Measurements from ENCODE around the gene CAMK2D. TPM values are rescaled to one million over a fixed set of nuclear protein-coding genes. Genes with fewer than 3 reads are reported as not detected.

The CAMK2D gene
- total and polyA plus RNA-seq, 2 experiments from 2014 or later, result 4.9 to 14.6 TPM

DNA sequence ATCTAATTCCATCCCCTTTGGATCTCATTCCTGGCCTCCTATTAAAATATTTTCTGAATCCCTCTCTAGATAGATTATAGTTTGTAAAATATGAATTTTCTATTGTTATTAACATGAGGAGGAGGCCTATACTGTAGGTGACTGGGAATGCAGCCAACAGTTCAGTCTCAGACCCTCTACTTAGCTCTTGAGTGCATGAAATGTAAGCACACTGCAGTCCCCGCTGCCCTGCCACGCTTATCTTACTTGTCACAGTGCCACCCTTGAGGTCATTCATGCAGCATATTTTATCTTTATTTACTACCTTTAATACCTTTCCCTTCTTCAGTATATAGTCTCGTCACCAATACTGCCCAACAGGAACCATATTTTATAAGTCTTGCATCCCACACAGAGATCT lies 151.0 kb downstream of the CAMK2D start (continued):
- TF ChIP-seq ZNF114 (CRISPR knock-in tag; IDR thresholded peaks at IDR 0.05), result no peak
- TF ChIP-seq NANOG (IDR thresholded peaks at IDR 0.05; ENCODE audit: borderline replicate concordance), result no peak

DNA sequence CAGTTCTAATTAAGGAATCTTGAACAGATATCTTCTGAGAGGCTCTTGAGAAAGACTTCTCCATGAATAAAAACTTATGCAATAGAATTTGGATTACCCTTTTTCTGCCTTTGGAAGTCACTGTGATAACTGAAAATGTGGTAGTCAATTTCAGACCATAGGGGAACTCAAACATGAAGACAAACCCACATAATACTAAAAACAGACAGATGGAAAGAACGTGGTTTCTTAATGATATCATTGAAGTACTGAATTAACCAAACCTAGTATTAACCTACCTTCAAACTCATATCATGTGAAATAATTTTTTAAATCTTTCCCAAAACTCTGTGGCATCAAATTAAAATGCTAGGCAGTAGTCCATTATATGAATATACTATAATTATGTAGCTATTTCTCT lies 153.5 kb downstream of the CAMK2D start:
- H3K27ac ChIP-seq (ENCODE audit: low read depth), result no peak overlapping the region
- no peaks in the 10 kb centered on the region for H3F3A ChIP-seq (replicated peaks; ENCODE audit: low read depth)
- no peaks in the 10 kb centered on the region; the same call in 1 of the 2 replicates for H3K9me2 ChIP-seq (ENCODE audit: insufficient read depth)
- Mint-ChIP-seq H3K9me3 (no peaks in the 10 kb centered on the region), H3K4me1 (no peaks in the 10 kb centered on the region), H3K36me3 (ENCODE audit: low read depth) (peaks cover 5% of the 10 kb centered on the region; the same call in 2 of the 3 replicates), H3K27ac (no peak overlapping the region), H3K27me3 (ENCODE audit: insufficient read depth, low read depth, poor library complexity) (no peaks in the 10 kb centered on the region), H3K4me3 (no peak overlapping the region)
- no peaks in the 10 kb centered on the region for H4K20me1 ChIP-seq (replicated peaks; ENCODE audit: insufficient read depth)
- no peaks in the 10 kb centered on the region for H3K4me1 ChIP-seq (ENCODE audit: insufficient read depth)
- no peak overlapping the region for H3K4me2 ChIP-seq
- no peak for ATAC-seq
- H2AFZ ChIP-seq, result no peak overlapping the region
- no peaks in the 10 kb centered on the region for H3K79me2 ChIP-seq (replicated peaks; ENCODE audit: insufficient read depth)
- DNase-seq (ENCODE audit: low spot score), result no peak
- TF ChIP-seq, protein P1, sequence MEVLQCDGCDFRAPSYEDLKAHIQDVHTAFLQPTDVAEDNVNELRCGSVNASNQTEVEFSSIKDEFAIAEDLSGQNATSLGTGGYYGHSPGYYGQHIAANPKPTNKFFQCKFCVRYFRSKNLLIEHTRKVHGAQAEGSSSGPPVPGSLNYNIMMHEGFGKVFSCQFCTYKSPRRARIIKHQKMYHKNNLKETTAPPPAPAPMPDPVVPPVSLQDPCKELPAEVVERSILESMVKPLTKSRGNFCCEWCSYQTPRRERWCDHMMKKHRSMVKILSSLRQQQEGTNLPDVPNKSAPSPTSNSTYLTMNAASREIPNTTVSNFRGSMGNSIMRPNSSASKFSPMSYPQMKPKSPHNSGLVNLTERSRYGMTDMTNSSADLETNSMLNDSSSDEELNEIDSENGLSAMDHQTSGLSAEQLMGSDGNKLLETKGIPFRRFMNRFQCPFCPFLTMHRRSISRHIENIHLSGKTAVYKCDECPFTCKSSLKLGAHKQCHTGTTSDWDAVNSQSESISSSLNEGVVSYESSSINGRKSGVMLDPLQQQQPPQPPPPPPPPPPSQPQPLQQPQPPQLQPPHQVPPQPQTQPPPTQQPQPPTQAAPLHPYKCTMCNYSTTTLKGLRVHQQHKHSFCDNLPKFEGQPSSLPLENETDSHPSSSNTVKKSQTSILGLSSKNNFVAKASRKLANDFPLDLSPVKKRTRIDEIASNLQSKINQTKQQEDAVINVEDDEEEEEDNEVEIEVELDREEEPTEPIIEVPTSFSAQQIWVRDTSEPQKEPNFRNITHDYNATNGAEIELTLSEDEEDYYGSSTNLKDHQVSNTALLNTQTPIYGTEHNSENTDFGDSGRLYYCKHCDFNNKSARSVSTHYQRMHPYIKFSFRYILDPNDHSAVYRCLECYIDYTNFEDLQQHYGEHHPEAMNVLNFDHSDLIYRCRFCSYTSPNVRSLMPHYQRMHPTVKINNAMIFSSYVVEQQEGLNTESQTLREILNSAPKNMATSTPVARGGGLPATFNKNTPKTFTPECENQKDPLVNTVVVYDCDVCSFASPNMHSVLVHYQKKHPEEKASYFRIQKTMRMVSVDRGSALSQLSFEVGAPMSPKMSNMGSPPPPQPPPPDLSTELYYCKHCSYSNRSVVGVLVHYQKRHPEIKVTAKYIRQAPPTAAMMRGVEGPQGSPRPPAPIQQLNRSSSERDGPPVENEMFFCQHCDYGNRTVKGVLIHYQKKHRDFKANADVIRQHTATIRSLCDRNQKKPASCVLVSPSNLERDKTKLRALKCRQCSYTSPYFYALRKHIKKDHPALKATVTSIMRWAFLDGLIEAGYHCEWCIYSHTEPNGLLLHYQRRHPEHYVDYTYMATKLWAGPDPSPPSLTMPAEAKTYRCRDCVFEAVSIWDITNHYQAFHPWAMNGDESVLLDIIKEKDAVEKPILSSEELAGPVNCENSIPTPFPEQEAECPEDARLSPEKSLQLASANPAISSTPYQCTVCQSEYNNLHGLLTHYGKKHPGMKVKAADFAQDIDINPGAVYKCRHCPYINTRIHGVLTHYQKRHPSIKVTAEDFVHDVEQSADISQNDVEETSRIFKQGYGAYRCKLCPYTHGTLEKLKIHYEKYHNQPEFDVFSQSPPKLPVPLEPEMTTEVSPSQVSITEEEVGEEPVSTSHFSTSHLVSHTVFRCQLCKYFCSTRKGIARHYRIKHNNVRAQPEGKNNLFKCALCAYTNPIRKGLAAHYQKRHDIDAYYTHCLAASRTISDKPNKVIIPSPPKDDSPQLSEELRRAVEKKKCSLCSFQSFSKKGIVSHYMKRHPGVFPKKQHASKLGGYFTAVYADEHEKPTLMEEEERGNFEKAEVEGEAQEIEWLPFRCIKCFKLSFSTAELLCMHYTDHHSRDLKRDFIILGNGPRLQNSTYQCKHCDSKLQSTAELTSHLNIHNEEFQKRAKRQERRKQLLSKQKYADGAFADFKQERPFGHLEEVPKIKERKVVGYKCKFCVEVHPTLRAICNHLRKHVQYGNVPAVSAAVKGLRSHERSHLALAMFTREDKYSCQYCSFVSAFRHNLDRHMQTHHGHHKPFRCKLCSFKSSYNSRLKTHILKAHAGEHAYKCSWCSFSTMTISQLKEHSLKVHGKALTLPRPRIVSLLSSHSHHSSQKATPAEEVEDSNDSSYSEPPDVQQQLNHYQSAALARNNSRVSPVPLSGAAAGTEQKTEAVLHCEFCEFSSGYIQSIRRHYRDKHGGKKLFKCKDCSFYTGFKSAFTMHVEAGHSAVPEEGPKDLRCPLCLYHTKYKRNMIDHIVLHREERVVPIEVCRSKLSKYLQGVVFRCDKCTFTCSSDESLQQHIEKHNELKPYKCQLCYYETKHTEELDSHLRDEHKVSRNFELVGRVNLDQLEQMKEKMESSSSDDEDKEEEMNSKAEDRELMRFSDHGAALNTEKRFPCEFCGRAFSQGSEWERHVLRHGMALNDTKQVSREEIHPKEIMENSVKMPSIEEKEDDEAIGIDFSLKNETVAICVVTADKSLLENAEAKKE (CRISPR knock-in tag; IDR thresholded peaks at IDR 0.05), result no peak
- no peak for TF ChIP-seq EZH2phosphoT487 (IDR thresholded peaks at IDR 0.05; ENCODE audit: unreplicated experiment)
- TF ChIP-seq, protein P2, sequence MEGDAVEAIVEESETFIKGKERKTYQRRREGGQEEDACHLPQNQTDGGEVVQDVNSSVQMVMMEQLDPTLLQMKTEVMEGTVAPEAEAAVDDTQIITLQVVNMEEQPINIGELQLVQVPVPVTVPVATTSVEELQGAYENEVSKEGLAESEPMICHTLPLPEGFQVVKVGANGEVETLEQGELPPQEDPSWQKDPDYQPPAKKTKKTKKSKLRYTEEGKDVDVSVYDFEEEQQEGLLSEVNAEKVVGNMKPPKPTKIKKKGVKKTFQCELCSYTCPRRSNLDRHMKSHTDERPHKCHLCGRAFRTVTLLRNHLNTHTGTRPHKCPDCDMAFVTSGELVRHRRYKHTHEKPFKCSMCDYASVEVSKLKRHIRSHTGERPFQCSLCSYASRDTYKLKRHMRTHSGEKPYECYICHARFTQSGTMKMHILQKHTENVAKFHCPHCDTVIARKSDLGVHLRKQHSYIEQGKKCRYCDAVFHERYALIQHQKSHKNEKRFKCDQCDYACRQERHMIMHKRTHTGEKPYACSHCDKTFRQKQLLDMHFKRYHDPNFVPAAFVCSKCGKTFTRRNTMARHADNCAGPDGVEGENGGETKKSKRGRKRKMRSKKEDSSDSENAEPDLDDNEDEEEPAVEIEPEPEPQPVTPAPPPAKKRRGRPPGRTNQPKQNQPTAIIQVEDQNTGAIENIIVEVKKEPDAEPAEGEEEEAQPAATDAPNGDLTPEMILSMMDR (conservative IDR thresholded peaks at IDR 0.05; ENCODE audit: low read depth in 2 of 2), result no peak
- TF ChIP-seq ZNF114 (CRISPR knock-in tag; IDR thresholded peaks at IDR 0.05), result no peak
- TF ChIP-seq, protein P3, sequence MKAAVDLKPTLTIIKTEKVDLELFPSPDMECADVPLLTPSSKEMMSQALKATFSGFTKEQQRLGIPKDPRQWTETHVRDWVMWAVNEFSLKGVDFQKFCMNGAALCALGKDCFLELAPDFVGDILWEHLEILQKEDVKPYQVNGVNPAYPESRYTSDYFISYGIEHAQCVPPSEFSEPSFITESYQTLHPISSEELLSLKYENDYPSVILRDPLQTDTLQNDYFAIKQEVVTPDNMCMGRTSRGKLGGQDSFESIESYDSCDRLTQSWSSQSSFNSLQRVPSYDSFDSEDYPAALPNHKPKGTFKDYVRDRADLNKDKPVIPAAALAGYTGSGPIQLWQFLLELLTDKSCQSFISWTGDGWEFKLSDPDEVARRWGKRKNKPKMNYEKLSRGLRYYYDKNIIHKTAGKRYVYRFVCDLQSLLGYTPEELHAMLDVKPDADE (IDR thresholded peaks at IDR 0.05), result no peak
- no peak for TF ChIP-seq STAT1 (IDR thresholded peaks at IDR 0.05; ENCODE audit: unreplicated experiment)
- no peaks in the 10 kb centered on the region for H3K36me3 ChIP-seq (ENCODE audit: insufficient read depth)
- H3K4me3 ChIP-seq, result no peak overlapping the region
- H3K27me3 ChIP-seq (ENCODE audit: insufficient read depth), result no peaks in the 10 kb centered on the region
